Activated naive CD4-positive, alpha-beta T cell treated with anti-CD3 and anti-CD28 coated beads for 36 hours (primary cell): ENCODE measurements around the gene GOLT1A. TPM values are rescaled to one million over a fixed set of nuclear protein-coding genes. Genes with fewer than 3 reads are reported as not detected.
A peak's percentile ranks its signal among the peaks of the same experiment; 100 is the strongest.

Source experiments
- CTCF ChIA-PET: fragments of 350-600 bp; sonication (Branson Sonifier 250); formaldehyde crosslinking; loops from one replicate; lab custom pipeline; 2021; ENCODE audit warnings: antibody characterized with exemption; lab: Charles Lee
- DNase-seq: peaks from one replicate; pipeline ENCODE4 v3.0.0-alpha.2; 2020
- H3K27ac Mint-ChIP-seq: one replicate; pipeline ENCODE4 v1.8.0; 2021; ENCODE audit warnings: mild to moderate bottlenecking, mixed read lengths
- H3K27me3 Mint-ChIP-seq: one replicate; pipeline ENCODE4 v1.8.0; 2021; ENCODE audit warnings: low read depth, mixed read lengths
- H3K36me3 Mint-ChIP-seq: one replicate; pipeline ENCODE4 v1.8.0; 2021; ENCODE audit warnings: low read depth, mixed read lengths
- H3K4me1 Mint-ChIP-seq: one replicate; pipeline ENCODE4 v1.8.0; 2021; ENCODE audit warnings: low read depth, mixed read lengths
- H3K4me3 Mint-ChIP-seq: one replicate; pipeline ENCODE4 v1.8.0; 2021; ENCODE audit warnings: mild to moderate bottlenecking, moderate library complexity, mixed read lengths
- H3K9me3 Mint-ChIP-seq: one replicate; pipeline ENCODE4 v1.8.0; 2021; ENCODE audit warnings: mixed read lengths
- intact Hi-C: fragments of 100-400 bp; cut with micrococcal nuclease; formaldehyde crosslinking; loops from one replicate; pipeline ENCODE4 v1.15.1; 2023
- total RNA-seq, 2 experiments: library from RNA; stranded (reverse); gene quantifications; one replicate each; pipeline ENCODE4 v1.2.3, GENCODE V29; 2021

The GOLT1A gene
- total RNA-seq, 2 experiments from 2014 or later: not detected

DNA sequence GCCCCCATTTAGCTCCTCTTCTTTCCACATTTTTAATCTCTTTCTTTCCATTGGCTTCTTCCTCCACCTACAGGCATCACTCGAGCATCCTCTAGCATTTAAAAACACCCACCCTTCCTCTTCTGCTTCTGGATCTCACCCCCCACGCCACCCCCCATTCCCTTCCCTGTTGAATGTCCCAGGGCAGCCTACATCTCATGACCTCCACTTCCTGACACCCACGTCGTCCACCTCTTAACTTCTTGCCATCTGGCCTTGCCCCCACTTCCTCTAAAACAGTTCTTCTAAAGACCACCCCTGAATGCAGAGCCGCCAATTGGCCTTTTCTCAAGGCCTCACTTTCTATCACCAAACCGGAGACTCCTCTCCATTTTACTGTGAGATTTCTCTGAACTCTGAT lies 55.8 kb downstream of the GOLT1A start:
- no peak for DNase-seq
- intact Hi-C loops: no loop called here
- CTCF ChIA-PET: interaction anchor here (1.3 to 1.4 kb wide), 2 partner anchors 49 to 52 kb away, joined by 3 read pairs; no protein-coding TSS in a partner anchor
- H3K36me3 Mint-ChIP-seq: no peaks in the 10 kb centered on the region
- H3K4me3 Mint-ChIP-seq: no peak overlapping the region
- H3K27me3 Mint-ChIP-seq: peaks cover 1% of the 10 kb centered on the region
- H3K27ac Mint-ChIP-seq: no peak overlapping the region
- no peaks in the 10 kb centered on the region for H3K4me1 Mint-ChIP-seq
- H3K9me3 Mint-ChIP-seq: no peaks in the 10 kb centered on the region

GRCh38 chr1:204155881-204156280 lies 57.9 kb downstream of the GOLT1A start:
- CTCF ChIA-PET: interaction anchor here (0.9 to 2.7 kb wide), 2 partner anchors 9 to 26 kb away, joined by 6 to 9 read pairs; no protein-coding TSS in a partner anchor
- Mint-ChIP-seq H3K27ac (no peak overlapping the region), H3K4me3 (no peak overlapping the region), H3K4me1 (no peaks in the 10 kb centered on the region), H3K9me3 (no peaks in the 10 kb centered on the region), H3K36me3 (no peaks in the 10 kb centered on the region), H3K27me3 (no peaks in the 10 kb centered on the region)
- intact Hi-C loops: no loop called here
- DNase-seq: no peak

GRCh38 chr1:204154568-204155255 lies 59.1 kb downstream of the GOLT1A start:
- H3K27me3 Mint-ChIP-seq: no peaks in the 10 kb centered on the region
- no peaks in the 10 kb centered on the region for H3K36me3 Mint-ChIP-seq
- CTCF ChIA-PET: interaction anchor here (1.2 to 2.7 kb wide), 3 partner anchors 8 to 52 kb away, joined by 5 to 9 read pairs (median 5); no protein-coding TSS in a partner anchor
- DNase-seq: no peak
- H3K4me1 Mint-ChIP-seq: no peaks in the 10 kb centered on the region
- no peaks in the 10 kb centered on the region for H3K9me3 Mint-ChIP-seq
- intact Hi-C loops: no loop called here
- no peak overlapping the region for H3K4me3 Mint-ChIP-seq
- no peak overlapping the region for H3K27ac Mint-ChIP-seq

DNA sequence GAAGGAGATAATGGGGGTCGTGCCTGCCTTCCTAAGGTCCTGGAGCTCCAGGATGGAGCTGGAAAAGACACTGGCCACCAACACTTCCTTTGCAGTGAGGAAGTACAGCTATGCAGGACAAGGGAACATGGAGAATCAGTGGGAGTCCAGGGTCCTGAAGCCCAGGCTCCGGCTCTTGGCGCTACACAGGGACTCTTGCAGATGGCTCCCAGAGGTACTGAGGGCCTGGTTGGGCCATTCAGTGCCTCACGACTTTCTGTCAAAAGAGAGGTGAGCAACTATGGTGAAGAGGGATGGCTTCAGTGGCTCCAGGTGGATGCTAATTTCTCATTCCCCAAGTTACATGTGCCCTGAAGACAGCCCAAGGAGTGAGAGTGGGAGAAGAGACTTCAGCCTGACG lies 60.1 kb downstream of the GOLT1A start:
- no peaks in the 10 kb centered on the region for H3K27me3 Mint-ChIP-seq
- no peaks in the 10 kb centered on the region for H3K4me1 Mint-ChIP-seq
- DNase-seq: no peak
- intact Hi-C loops: no loop called here
- H3K36me3 Mint-ChIP-seq: no peaks in the 10 kb centered on the region
- no peak overlapping the region for H3K4me3 Mint-ChIP-seq
- CTCF ChIA-PET: interaction anchor here (1.8 to 2.7 kb wide), 2 partner anchors 9 to 24 kb away, joined by 5 to 9 read pairs; no protein-coding TSS in a partner anchor
- no peaks in the 10 kb centered on the region for H3K9me3 Mint-ChIP-seq
- no peak overlapping the region for H3K27ac Mint-ChIP-seq

DNA sequence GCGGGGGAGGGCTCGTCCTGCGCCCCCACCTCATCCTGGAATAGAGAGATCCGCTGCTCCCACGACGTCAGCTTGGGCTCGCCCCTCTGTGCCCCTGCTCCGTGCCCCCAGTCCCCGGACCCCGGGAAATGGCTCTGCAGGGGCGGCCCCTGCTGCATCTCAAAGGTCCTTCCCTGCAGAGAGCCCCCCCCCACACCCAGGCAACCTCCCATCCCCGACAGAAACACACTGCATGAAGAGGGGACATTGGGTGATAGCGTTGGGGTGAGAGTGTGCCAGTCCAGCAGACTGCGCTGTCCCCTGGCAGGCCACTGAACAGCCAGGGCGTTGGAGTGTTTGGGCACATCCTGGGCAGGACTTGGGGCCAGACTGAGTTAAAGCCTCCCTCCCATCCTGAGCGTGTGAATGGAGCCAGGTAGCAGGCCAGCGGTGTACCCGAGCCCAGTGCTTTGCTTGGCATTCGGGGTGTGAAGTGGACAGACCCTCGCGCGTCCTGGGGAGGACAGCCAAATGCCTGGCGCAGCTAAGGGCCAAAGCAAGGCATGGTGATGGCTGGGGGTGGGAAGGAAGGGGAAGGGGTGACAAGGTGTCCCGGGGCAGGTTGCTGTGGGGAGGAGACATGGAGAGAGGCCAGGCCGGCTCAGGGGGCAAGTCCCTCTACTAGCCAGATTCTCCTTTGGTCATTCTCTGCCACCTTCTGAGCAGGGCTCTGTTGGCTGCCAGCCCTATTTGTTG lies 61.3 kb downstream of the GOLT1A start:
- H3K9me3 Mint-ChIP-seq: no peaks in the 10 kb centered on the region
- CTCF ChIA-PET: interaction anchor here (1.0 to 1.8 kb wide), 4 partner anchors 10 to 246 kb away, joined by 3 to 7 read pairs (median 5); no protein-coding TSS in a partner anchor
- intact Hi-C loops: no loop called here

GRCh38 chr1:204151552-204152309 lies 62.1 kb downstream of the GOLT1A start, which contains the start of gene ETNK2:
TSS of gene ETNK2 (minus strand) at chr1:204152044. CDS start at chr1:204151852, 192 bp downstream.
- Mint-ChIP-seq H3K4me1 (no peaks in the 10 kb centered on the region), H3K27ac (no peak within 1 kb of the TSS), H3K9me3 (no peaks in the 10 kb centered on the region), H3K27me3 (no peaks in the 10 kb centered on the region), H3K36me3 (no peaks in the 10 kb centered on the region), H3K4me3 (peak within 1 kb of the TSS; percentile 66)
- intact Hi-C loops: no loop called here
- CTCF ChIA-PET: interaction anchor here (0.9 to 1.8 kb wide), 5 partner anchors 11 to 247 kb away, joined by 3 to 7 read pairs (median 3); no protein-coding TSS in a partner anchor
- DNase-seq: peak; percentile 32

More for the DNA sequence above, 61.3 kb downstream of the GOLT1A start:
- Mint-ChIP-seq H3K36me3 (no peaks in the 10 kb centered on the region), H3K27me3 (no peaks in the 10 kb centered on the region), H3K4me1 (no peaks in the 10 kb centered on the region), H3K27ac (no peak overlapping the region), H3K4me3 (peak overlapping the region; percentile 66)
- no peak for DNase-seq

GRCh38 chr1:204150702-204151551 lies 62.9 kb downstream of the GOLT1A start:
- CTCF ChIA-PET: interaction anchor here (0.9 to 1.8 kb wide), 5 partner anchors 10 to 248 kb away, joined by 3 to 7 read pairs (median 3); no protein-coding TSS in a partner anchor

DNA sequence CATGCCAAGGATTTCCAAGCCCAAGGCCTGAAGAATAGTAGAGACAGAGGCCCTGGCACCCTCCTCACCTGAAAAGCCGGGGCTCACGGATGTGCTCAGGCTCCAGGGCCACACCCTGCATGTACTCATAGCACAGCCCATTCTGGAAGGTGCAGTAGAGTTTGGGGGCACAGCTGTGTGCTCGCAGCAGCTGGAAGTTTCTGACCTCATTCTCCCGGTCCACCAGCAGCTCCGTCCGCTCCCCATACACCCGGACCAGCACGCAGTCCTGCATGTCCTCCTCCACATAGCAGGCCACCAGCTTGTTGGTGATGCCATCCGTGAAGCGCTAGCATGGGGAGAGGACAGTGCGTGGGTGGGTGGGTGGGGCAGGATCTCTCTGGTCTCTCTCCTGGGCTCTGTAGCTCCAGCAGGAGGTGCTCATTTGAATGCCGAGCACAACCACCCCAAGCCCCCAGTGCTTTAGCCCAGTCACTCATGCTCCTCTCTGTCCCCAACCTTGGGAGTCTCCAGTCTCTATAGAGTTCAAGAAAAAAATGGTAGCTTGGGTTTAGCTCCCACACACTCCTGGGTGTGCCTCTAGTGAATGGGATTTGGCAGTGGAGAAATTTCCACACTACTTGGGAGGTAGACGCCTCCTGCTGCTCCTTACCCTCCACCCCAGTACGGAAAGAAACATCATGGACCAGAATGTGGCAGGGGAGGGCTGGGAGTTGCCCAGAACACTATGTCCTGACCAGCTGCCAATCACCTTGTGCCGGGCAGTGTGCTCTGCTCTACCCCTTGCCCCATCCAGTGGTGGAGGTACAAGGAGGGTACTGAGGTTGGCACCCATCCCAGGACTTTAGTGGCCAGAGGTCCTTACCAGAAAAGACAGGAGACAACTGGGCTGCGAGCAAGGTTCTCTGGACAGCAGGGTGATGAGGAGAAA lies 63.9 kb downstream of the GOLT1A start:
- CTCF ChIA-PET: interaction anchor here (1.0 to 1.2 kb wide), 3 partner anchors 9 to 248 kb away, joined by 3 read pairs; no protein-coding TSS in a partner anchor
- Mint-ChIP-seq H3K4me1 (no peaks in the 10 kb centered on the region), H3K36me3 (no peaks in the 10 kb centered on the region), H3K9me3 (no peaks in the 10 kb centered on the region), H3K27me3 (no peaks in the 10 kb centered on the region), H3K4me3 (peak overlapping the region; percentile 13), H3K27ac (no peak overlapping the region)
- intact Hi-C loops: no loop called here
- DNase-seq: no peak

More at GRCh38 chr1:204150702-204151551, 62.9 kb downstream of the GOLT1A start:
- Mint-ChIP-seq H3K9me3 (no peaks in the 10 kb centered on the region), H3K27me3 (no peaks in the 10 kb centered on the region), H3K36me3 (no peaks in the 10 kb centered on the region), H3K27ac (no peak overlapping the region), H3K4me1 (no peaks in the 10 kb centered on the region), H3K4me3 (peak overlapping the region; percentile 58)
- intact Hi-C loops: no loop called here
- no peak for DNase-seq

GRCh38 chr1:204149107-204149506 lies 64.7 kb downstream of the GOLT1A start:
- no peak overlapping the region for H3K4me3 Mint-ChIP-seq
- H3K27ac Mint-ChIP-seq: no peak overlapping the region
- CTCF ChIA-PET: interaction anchor here (1.2 kb wide), 1 partner anchor 249 kb away, joined by 3 read pairs; no protein-coding TSS in a partner anchor
- no peaks in the 10 kb centered on the region for H3K9me3 Mint-ChIP-seq
- no peak for DNase-seq
- intact Hi-C loops: no loop called here
- no peaks in the 10 kb centered on the region for H3K36me3 Mint-ChIP-seq
- no peaks in the 10 kb centered on the region for H3K27me3 Mint-ChIP-seq
- no peaks in the 10 kb centered on the region for H3K4me1 Mint-ChIP-seq
